NK-92 (cell line): ENCODE results near the gene CDKL4.
"Not testable (repeated sequence)": the region's sequence is repeated elsewhere in the genome, so short reads cannot be mapped to it uniquely, and the experiment has no call there.

Experiments used
- DNase-seq: peaks from one replicate; lab custom pipeline; 2025; ENCODE audit not compliant: unreplicated experiment; lab: John Stamatoyannopoulos, UW

Gene CDKL4

GRCh38 chr2:39232141-39232540 lies 11.6 kb downstream of the CDKL4 start:
- DNase-seq, result no peak

GRCh38 chr2:39228413-39229209 lies 15.2 kb downstream of the CDKL4 start:
- DNase-seq, result no peak

- DNase-seq, result no peak
Measured at GRCh38 chr2:39227628-39228412, 15.9 kb downstream of the CDKL4 start.

- no peak for DNase-seq
Measured at GRCh38 chr2:39225567-39225966, 18.2 kb downstream of the CDKL4 start.

- DNase-seq, result no peak
Measured at GRCh38 chr2:39223909-39224308, 19.9 kb downstream of the CDKL4 start.

- no peak for DNase-seq
Measured at GRCh38 chr2:39221459-39221858, 22.3 kb downstream of the CDKL4 start.

GRCh38 chr2:39220136-39220535 lies 23.6 kb downstream of the CDKL4 start:
- no peak for DNase-seq

- DNase-seq, result no peak
Measured at GRCh38 chr2:39218391-39218790, 25.4 kb downstream of the CDKL4 start.

- no peak for DNase-seq
Measured at GRCh38 chr2:39217192-39217550, 26.6 kb downstream of the CDKL4 start.

- no peak for DNase-seq
Measured at GRCh38 chr2:39216346-39217191, 27.2 kb downstream of the CDKL4 start.

- DNase-seq, result no peak
Measured at GRCh38 chr2:39215545-39215944, 28.2 kb downstream of the CDKL4 start.

GRCh38 chr2:39213015-39213414 lies 30.8 kb downstream of the CDKL4 start:
- DNase-seq, result no peak

GRCh38 chr2:39210846-39211245 lies 32.9 kb downstream of the CDKL4 start:
- no peak for DNase-seq

- DNase-seq, result no peak
Measured at GRCh38 chr2:39203382-39203781, 40.4 kb downstream of the CDKL4 start.

- no peak for DNase-seq
Measured at GRCh38 chr2:39202639-39203369, 41.0 kb downstream of the CDKL4 start.

- not testable (repeated sequence) for DNase-seq
Measured at GRCh38 chr2:39197003-39197402, 46.8 kb downstream of the CDKL4 start.

GRCh38 chr2:39194686-39195085 lies 49.1 kb downstream of the CDKL4 start:
- no peak for DNase-seq

- no peak for DNase-seq
Measured at GRCh38 chr2:39188960-39189494, 54.7 kb downstream of the CDKL4 start.

GRCh38 chr2:39183673-39184072 lies 60.1 kb downstream of the CDKL4 start:
- no peak for DNase-seq

- DNase-seq, result no peak
Measured at GRCh38 chr2:39181297-39181696, 62.5 kb downstream of the CDKL4 start.
